SK-N-SH (cell line): ENCODE measurements around the gene FBXO42.

ENCODE experiments used
- ELF1 ChIP-seq: IDR thresholded peaks from 2 replicates; pipeline ENCODE4 v1.4.0; 2012
- EP300 ChIP-seq, 2 experiments: IDR thresholded peaks; 2 replicates each; pipeline versions ENCODE4 v1.4.0 to v1.6.1; 2012; ENCODE audit warnings: borderline replicate concordance in 1 of 2, low read depth in 1 of 2, low read length in 1 of 2
- EZH2phosphoT487 ChIP-seq: fragments of 200-600 bp; sonication (generic); IDR thresholded peaks from 2 replicates; pipeline ENCODE4 v1.6.1; 2017; ENCODE audit warnings: low read depth, mixed run types, mild to moderate bottlenecking, antibody characterized with exemption, moderate library complexity, borderline replicate concordance
- FOXM1 ChIP-seq: IDR thresholded peaks from 2 replicates; pipeline ENCODE4 v1.4.0; 2012; ENCODE audit warnings: low read depth, mild to moderate bottlenecking
- JUND ChIP-seq: IDR thresholded peaks from 2 replicates; pipeline ENCODE4 v1.4.0; 2012
- MXI1 ChIP-seq: IDR thresholded peaks from 2 replicates; pipeline ENCODE4 v1.6.1; 2012; ENCODE audit warnings: mild to moderate bottlenecking, low read depth, low read length, improper control_type of control experiment
- NFIC ChIP-seq: IDR thresholded peaks from 2 replicates; pipeline ENCODE4 v1.4.0; 2012; ENCODE audit warnings: borderline replicate concordance
- POLR2AphosphoS5 ChIP-seq: IDR thresholded peaks from 2 replicates; pipeline ENCODE4 v1.6.1; 2012; ENCODE audit warnings: low read depth, low read length
- SMC3 ChIP-seq: IDR thresholded peaks from 2 replicates; pipeline ENCODE4 v1.6.1; 2012; ENCODE audit warnings: low read depth, low read length, improper control_type of control experiment
- TAF1 ChIP-seq: IDR thresholded peaks from 2 replicates; pipeline ENCODE4 v1.6.1; 2012; ENCODE audit warnings: low read depth, mild to moderate bottlenecking, low read length, moderate library complexity, borderline replicate concordance
- TEAD4 ChIP-seq: IDR thresholded peaks from 2 replicates; pipeline ENCODE4 v1.4.0; 2012; ENCODE audit warnings: mild to moderate bottlenecking, borderline replicate concordance; ENCODE audit not compliant: insufficient read depth
- TF ChIP-seq, protein P1 (sequence below): fragments of 200-600 bp; sonication (generic); IDR thresholded peaks from 2 replicates; pipeline ENCODE4 v1.6.1; 2017; ENCODE audit warnings: antibody characterized with exemption, mild to moderate bottlenecking, moderate library complexity
- TF ChIP-seq, protein P2 (sequence below): IDR thresholded peaks from 2 replicates; pipeline ENCODE4 v1.6.1; 2012; ENCODE audit warnings: mild to moderate bottlenecking, low read depth, low read length, moderate library complexity
- TF ChIP-seq, protein P3 (sequence below): IDR thresholded peaks from 2 replicates; pipeline ENCODE4 v1.4.0; 2012; ENCODE audit warnings: low read depth, borderline replicate concordance

DNA sequence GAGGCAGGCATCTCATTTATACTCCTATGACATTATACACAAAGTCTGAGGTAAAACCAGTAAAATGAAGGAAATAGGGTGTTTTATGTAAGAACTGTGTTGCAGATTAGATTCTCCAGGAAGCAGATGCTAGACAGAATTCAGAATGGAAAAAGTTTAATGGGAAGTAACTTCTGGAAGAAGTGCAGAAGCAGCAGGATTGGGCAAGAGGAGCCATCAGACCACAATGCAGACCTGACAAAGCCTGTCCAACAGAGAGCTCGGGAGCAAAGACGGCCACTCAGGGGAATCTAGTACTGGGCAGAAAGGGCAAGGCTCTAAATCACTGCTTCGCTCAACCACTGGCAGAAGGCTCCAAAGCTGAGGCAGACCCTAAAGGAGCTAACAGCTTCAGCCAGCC lies 33.7 kb downstream of the FBXO42 start:
- TF ChIP-seq TAF1 (no peak), MXI1 (no peak), EZH2phosphoT487 (no peak), EP300 (IDR thresholded peaks at IDR 0.05; ENCODE audit: borderline replicate concordance in 1 of 2, low read depth in 1 of 2, low read length in 1 of 2) (no peak), FOXM1 (no peak), POLR2AphosphoS5 (no peak), TEAD4 (no peak), NFIC (no peak), JUND (no peak), SMC3 (no peak), ELF1 (no peak)
- TF ChIP-seq, protein P1, sequence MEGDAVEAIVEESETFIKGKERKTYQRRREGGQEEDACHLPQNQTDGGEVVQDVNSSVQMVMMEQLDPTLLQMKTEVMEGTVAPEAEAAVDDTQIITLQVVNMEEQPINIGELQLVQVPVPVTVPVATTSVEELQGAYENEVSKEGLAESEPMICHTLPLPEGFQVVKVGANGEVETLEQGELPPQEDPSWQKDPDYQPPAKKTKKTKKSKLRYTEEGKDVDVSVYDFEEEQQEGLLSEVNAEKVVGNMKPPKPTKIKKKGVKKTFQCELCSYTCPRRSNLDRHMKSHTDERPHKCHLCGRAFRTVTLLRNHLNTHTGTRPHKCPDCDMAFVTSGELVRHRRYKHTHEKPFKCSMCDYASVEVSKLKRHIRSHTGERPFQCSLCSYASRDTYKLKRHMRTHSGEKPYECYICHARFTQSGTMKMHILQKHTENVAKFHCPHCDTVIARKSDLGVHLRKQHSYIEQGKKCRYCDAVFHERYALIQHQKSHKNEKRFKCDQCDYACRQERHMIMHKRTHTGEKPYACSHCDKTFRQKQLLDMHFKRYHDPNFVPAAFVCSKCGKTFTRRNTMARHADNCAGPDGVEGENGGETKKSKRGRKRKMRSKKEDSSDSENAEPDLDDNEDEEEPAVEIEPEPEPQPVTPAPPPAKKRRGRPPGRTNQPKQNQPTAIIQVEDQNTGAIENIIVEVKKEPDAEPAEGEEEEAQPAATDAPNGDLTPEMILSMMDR, result no peak
- TF ChIP-seq, protein P2, sequence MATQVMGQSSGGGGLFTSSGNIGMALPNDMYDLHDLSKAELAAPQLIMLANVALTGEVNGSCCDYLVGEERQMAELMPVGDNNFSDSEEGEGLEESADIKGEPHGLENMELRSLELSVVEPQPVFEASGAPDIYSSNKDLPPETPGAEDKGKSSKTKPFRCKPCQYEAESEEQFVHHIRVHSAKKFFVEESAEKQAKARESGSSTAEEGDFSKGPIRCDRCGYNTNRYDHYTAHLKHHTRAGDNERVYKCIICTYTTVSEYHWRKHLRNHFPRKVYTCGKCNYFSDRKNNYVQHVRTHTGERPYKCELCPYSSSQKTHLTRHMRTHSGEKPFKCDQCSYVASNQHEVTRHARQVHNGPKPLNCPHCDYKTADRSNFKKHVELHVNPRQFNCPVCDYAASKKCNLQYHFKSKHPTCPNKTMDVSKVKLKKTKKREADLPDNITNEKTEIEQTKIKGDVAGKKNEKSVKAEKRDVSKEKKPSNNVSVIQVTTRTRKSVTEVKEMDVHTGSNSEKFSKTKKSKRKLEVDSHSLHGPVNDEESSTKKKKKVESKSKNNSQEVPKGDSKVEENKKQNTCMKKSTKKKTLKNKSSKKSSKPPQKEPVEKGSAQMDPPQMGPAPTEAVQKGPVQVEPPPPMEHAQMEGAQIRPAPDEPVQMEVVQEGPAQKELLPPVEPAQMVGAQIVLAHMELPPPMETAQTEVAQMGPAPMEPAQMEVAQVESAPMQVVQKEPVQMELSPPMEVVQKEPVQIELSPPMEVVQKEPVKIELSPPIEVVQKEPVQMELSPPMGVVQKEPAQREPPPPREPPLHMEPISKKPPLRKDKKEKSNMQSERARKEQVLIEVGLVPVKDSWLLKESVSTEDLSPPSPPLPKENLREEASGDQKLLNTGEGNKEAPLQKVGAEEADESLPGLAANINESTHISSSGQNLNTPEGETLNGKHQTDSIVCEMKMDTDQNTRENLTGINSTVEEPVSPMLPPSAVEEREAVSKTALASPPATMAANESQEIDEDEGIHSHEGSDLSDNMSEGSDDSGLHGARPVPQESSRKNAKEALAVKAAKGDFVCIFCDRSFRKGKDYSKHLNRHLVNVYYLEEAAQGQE, result no peak
- TF ChIP-seq, protein P3, sequence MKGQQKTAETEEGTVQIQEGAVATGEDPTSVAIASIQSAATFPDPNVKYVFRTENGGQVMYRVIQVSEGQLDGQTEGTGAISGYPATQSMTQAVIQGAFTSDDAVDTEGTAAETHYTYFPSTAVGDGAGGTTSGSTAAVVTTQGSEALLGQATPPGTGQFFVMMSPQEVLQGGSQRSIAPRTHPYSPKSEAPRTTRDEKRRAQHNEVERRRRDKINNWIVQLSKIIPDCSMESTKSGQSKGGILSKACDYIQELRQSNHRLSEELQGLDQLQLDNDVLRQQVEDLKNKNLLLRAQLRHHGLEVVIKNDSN, result no peak
